GM18517 (cell line): ENCODE data around the gene PDE4D.

Experiments used
- ATAC-seq: cut with Tn5 transposase; IDR thresholded peaks from one replicate; pipeline ENCODE4 v1.9.1; 2021; ENCODE audit warnings: mild to moderate bottlenecking, moderate library complexity; ENCODE audit not compliant: unreplicated experiment

PDE4D gene

GRCh38 chr5:59169768-59170150, 723.8 kb downstream of the PDE4D start:
- ATAC-seq = no peak

GRCh38 chr5:59169081-59169767, 724.3 kb downstream of the PDE4D start:
- no peak for ATAC-seq

GRCh38 chr5:59168067-59168466, 725.5 kb downstream of the PDE4D start:
- ATAC-seq = no peak

- ATAC-seq = no peak
These were observed 729.3 kb downstream of the PDE4D start for GRCh38 chr5:59164041-59164830.

GRCh38 chr5:59161221-59162105, 732.1 kb downstream of the PDE4D start:
- ATAC-seq = no peak

GRCh38 chr5:59158637-59159391, 734.7 kb downstream of the PDE4D start:
- no peak for ATAC-seq

- ATAC-seq = no peak
These were observed 735.4 kb downstream of the PDE4D start for GRCh38 chr5:59158165-59158564.

GRCh38 chr5:59157068-59157467, 736.5 kb downstream of the PDE4D start:
- no peak for ATAC-seq

- ATAC-seq = no peak
These were observed 740.8 kb downstream of the PDE4D start for GRCh38 chr5:59152701-59153245.

GRCh38 chr5:59151162-59151889, 742.2 kb downstream of the PDE4D start:
- no peak for ATAC-seq

- ATAC-seq = no peak
These were observed 743.7 kb downstream of the PDE4D start for GRCh38 chr5:59149827-59150226.

GRCh38 chr5:59149271-59149670, 744.3 kb downstream of the PDE4D start:
- ATAC-seq = no peak

- ATAC-seq = no peak
These were observed 746.8 kb downstream of the PDE4D start for GRCh38 chr5:59146729-59147128.

- ATAC-seq = peak; percentile 98
These were observed 749.6 kb downstream of the PDE4D start for GRCh38 chr5:59143926-59144333.

- no peak for ATAC-seq
These were observed 750.6 kb downstream of the PDE4D start for GRCh38 chr5:59142927-59143326.

GRCh38 chr5:59142138-59142537, 751.4 kb downstream of the PDE4D start:
- ATAC-seq = no peak

- ATAC-seq = no peak
These were observed 753.4 kb downstream of the PDE4D start for GRCh38 chr5:59140133-59140532.

GRCh38 chr5:59139695-59140094, 753.8 kb downstream of the PDE4D start:
- no peak for ATAC-seq

- no peak for ATAC-seq
These were observed 755.0 kb downstream of the PDE4D start for GRCh38 chr5:59138509-59138908.

GRCh38 chr5:59137846-59138245, 755.7 kb downstream of the PDE4D start:
- no peak for ATAC-seq
